HG03064 (cell line): ENCODE results near the gene TSLP.

Experiments used
- ATAC-seq: cut with Tn5 transposase; IDR thresholded peaks from one replicate; pipeline ENCODE4 v1.9.1; 2021; ENCODE audit warnings: low read depth; ENCODE audit not compliant: unreplicated experiment

The TSLP gene

GRCh38 chr5:111071413-111071812 lies at the start of gene TSLP:
Gene TSLP (plus strand): TSS chr5:111071713. CDS start chr5:111071891, 178 bp downstream.
- ATAC-seq: no peak

- ATAC-seq: no peak
Observed at GRCh38 chr5:111022301-111022700, 49.2 kb upstream of the TSLP start.

- ATAC-seq: no peak
Observed at GRCh38 chr5:111028865-111029264, 42.6 kb upstream of the TSLP start.

GRCh38 chr5:111043712-111044506 lies 27.6 kb upstream of the TSLP start:
- no peak for ATAC-seq

- no peak for ATAC-seq
Observed at GRCh38 chr5:111058064-111058463, 13.4 kb upstream of the TSLP start.

- ATAC-seq: no peak
Observed at GRCh38 chr5:111060169-111060568, 11.3 kb upstream of the TSLP start.

GRCh38 chr5:111061618-111062017 lies 9.9 kb upstream of the TSLP start:
- no peak for ATAC-seq

GRCh38 chr5:111063709-111064322 lies 7.7 kb upstream of the TSLP start:
- no peak for ATAC-seq

- ATAC-seq: no peak
Observed at GRCh38 chr5:111066261-111066938, 5.1 kb upstream of the TSLP start.

GRCh38 chr5:111068213-111068612 lies 3.3 kb upstream of the TSLP start:
- ATAC-seq: no peak

- ATAC-seq: no peak
Observed at GRCh38 chr5:111069839-111070238, 1.7 kb upstream of the TSLP start.

- ATAC-seq: no peak
Observed at GRCh38 chr5:111070272-111071134, 1.0 kb upstream of the TSLP start.

- ATAC-seq: peak; percentile 52
Observed at GRCh38 chr5:111072949-111073682, 1.6 kb downstream of the TSLP start.

GRCh38 chr5:111074244-111074643 lies 2.7 kb downstream of the TSLP start:
- ATAC-seq: no peak

- no peak for ATAC-seq
Observed at GRCh38 chr5:111075520-111075919, 4.0 kb downstream of the TSLP start.

GRCh38 chr5:111076091-111076490 lies 4.6 kb downstream of the TSLP start:
- no peak for ATAC-seq

- ATAC-seq: no peak
Observed at GRCh38 chr5:111077678-111078077, 6.2 kb downstream of the TSLP start.

- ATAC-seq: no peak
Observed at GRCh38 chr5:111079846-111080245, 8.3 kb downstream of the TSLP start.

GRCh38 chr5:111083323-111083722 lies 11.8 kb downstream of the TSLP start:
- no peak for ATAC-seq
